Adrenal gland (tissue), 12 donors: ENCODE results near the gene NAV2. TPM values are rescaled to one million over a fixed set of nuclear protein-coding genes. Genes with fewer than 3 reads are reported as not detected.

Source experiments
- DNase-seq, 7 donors: peaks; one replicate each; pipeline ENCODE4 v3.0.0-alpha.2; 2019 to 2020
- H3K27ac ChIP-seq, 5 donors: fragments of 200-600 bp; sonication (generic) in 4 of 5; 1 replicate in 3 of 5; 2 replicates in 2 of 5; pipeline versions ENCODE4 v1.5.1 to v1.8.0; 2016 to 2020; ENCODE audit warnings: mild to moderate bottlenecking in 1 of 5
- H3K27me3 ChIP-seq: fragments of 200-600 bp; 2 replicates; pipeline ENCODE4 v1.8.0; 2021
- H3K36me3 ChIP-seq, 2 donors: fragments of 200-600 bp; replicated peaks in 1 of 2; 1 replicate in 1 of 2; 2 replicates in 1 of 2; pipeline versions ENCODE4 v1.5.1 to v1.8.0; 2018 to 2022
- H3K4me1 ChIP-seq, 2 donors: fragments of 200-600 bp; replicated peaks in 1 of 2; 1 replicate in 1 of 2; 2 replicates in 1 of 2; pipeline versions ENCODE4 v1.5.1 to v1.8.0; 2018 to 2021
- H3K4me3 ChIP-seq, 4 donors: fragments of 200-600 bp; sonication (generic) in 3 of 4; one replicate each; pipeline ENCODE4 v1.5.1; 2016 to 2018
- H3K9me3 ChIP-seq, 3 donors: fragments of 200-600 bp; sonication (generic) in 1 of 3; replicated peaks in 1 of 3; 1 replicate in 2 of 3; 2 replicates in 1 of 3; pipeline versions ENCODE4 v1.5.1 to v1.8.0; 2016 to 2021
- CTCF ChIP-seq, 6 experiments: fragments of 450-650 bp in 4 of 6; fragments of 200-600 bp in 2 of 6; sonication (generic) in 1 of 6; IDR thresholded peaks; 1 replicate in 5 of 6; 2 replicates in 1 of 6; pipeline versions ENCODE4 v1.5.1 to v1.8.0; 2016 to 2021; ENCODE audit warnings: antibody characterized with exemption in 6 of 6, mild to moderate bottlenecking in 2 of 6, moderate library complexity in 1 of 6
- POLR2A ChIP-seq, 2 donors: fragments of 450-650 bp; IDR thresholded peaks; one replicate each; pipeline ENCODE4 v1.6.1; 2017; ENCODE audit warnings: antibody characterized with exemption in 2 of 2, mild to moderate bottlenecking in 2 of 2, moderate library complexity in 1 of 2
- WGBS, 4 donors: extraction: QIAGEN DNeasy Blood & Tissue Kit in 2 of 4; methylation state at CpG; one replicate each; pipeline versions ENCODE4 v1.1.5 to v1.1.7; 2013 to 2017; 5-methylcytosine and 5-hydroxymethylcytosine counted together
- intact Hi-C, 2 donors: fragments of 100-400 bp; cut with DNase I; formaldehyde crosslinking; loops; one replicate each; pipeline versions ENCODE4 v1.14.1 to v1.15.0; 2022 to 2023
- polyA plus RNA-seq, 3 donors: library from polyadenylated mRNA; stranded (reverse); fragments of 200-250 nt in 2 of 3; fragments of 350-450 nt in 1 of 3; fragmentation: Illumina TruSeq in 1 of 3; extraction: RNeasy Lipid Tissue Mini Kit (QIAGEN cat#74804) in 1 of 3; gene quantifications; one replicate each; pipeline ENCODE4 v1.2.3, GENCODE V29; 2013 to 2014
- total RNA-seq, 9 donors: library from RNA; depleted of rRNA in 4 of 9; stranded (reverse); fragments of >200 nt in 4 of 9; fragments of 120-200 nt in 1 of 9; fragmentation: NEBNext Ultra II Directional in 1 of 9; extraction: Animal tissue kit (Norgen Biotek cat#: 25700) in 1 of 9; gene quantifications; one replicate each; pipeline versions ENCODE4 v1.1.0 to v1.2.4, GENCODE V29; 2013 to 2023
- donor health status: healthy with polysubstance abuse.
- donor health status: Bipolar disorder and iron deficiency.
- donor health status: DM: yes; HTN: yes; CAD: no.
- donor health status: DM: no; HTN: no; CAD: no.
- donor health status: DM: no; HTN: no; CAD: no.
- donor health status: DM: yes; HTN: yes; CAD: no.

Gene NAV2
- total and polyA plus RNA-seq, 12 donors: 1.6 to 9.2 (median 5.5) TPM

DNA sequence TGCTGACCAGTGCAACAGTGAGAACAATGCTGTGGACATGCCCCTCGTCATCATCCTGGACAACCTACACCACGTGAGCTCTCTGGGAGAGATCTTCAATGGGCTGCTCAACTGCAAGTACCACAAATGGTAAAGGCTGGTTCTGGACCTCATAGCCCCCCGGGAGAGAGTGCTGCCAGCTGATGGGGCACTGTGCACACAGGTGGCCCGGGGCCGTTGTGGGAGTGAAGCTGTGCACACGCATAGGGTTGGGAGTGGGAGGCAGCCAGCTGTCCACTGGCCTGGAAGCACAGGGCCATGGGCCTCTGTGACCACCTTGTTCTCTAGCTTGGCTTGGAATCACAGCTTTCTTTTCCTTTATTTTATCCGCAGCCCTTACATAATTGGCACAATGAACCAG is 390.6 kb downstream of the NAV2 start:
- no peaks in the 10 kb centered on the region for H3K27me3 ChIP-seq
- no peaks in the 10 kb centered on the region for H3K4me1 ChIP-seq
- no peak overlapping the region for H3K4me3 ChIP-seq
- peaks cover 0 to 21% of the 10 kb centered on the region in 2 donors for H3K36me3 ChIP-seq
- no peak for DNase-seq
- WGBS, 4 donors: 97 to 99% (median 98%) methylated on average over 3 to 7 of the region's 7 CpGs
- TF ChIP-seq CTCF (IDR thresholded peaks at IDR 0.05): no peak
- no peak for TF ChIP-seq POLR2A (IDR thresholded peaks at IDR 0.05)
- H3K27ac ChIP-seq: no peak overlapping the region
- intact Hi-C loops: loop anchor here in 1 of 2 donors (10.0 kb wide), 1 partner anchor 148 kb away; no protein-coding TSS in a partner anchor
- no peaks in the 10 kb centered on the region for H3K9me3 ChIP-seq

DNA sequence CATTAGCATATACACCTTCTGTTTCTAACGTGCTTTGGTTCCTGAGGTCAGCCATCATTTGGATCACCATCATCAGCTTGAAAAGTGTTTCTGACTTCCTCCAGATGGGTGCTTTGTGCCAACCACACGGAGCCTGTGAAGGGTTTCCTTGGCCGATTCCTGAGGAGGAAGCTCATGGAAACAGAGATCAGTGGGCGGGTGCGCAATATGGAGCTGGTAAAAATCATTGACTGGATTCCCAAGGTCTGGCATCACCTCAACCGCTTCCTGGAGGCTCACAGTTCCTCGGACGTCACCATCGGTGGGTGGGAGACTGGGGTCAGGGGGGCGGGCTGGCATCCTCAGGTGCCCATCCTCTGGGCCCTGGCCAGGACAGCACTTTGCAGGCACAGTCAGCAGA is 392.8 kb downstream of the NAV2 start:
- TF ChIP-seq CTCF (IDR thresholded peaks at IDR 0.05): no peak
- TF ChIP-seq POLR2A (IDR thresholded peaks at IDR 0.05): no peak
- Histone ChIP-seq H3K4me3 (no peak overlapping the region), H3K4me1 (no peaks in the 10 kb centered on the region), H3K36me3 (peaks cover 0 to 20% of the 10 kb centered on the region in 2 donors), H3K27me3 (no peaks in the 10 kb centered on the region), H3K9me3 (no peaks in the 10 kb centered on the region), H3K27ac (no peak overlapping the region)
- intact Hi-C loops: loop anchor here in 1 of 2 donors (10.0 kb wide), 1 partner anchor 151 kb away; no protein-coding TSS in a partner anchor
- DNase-seq: no peak
- 94 to 98% (median 95%) methylated on average over 10 of the region's 10 CpGs for WGBS, 4 donors

DNA sequence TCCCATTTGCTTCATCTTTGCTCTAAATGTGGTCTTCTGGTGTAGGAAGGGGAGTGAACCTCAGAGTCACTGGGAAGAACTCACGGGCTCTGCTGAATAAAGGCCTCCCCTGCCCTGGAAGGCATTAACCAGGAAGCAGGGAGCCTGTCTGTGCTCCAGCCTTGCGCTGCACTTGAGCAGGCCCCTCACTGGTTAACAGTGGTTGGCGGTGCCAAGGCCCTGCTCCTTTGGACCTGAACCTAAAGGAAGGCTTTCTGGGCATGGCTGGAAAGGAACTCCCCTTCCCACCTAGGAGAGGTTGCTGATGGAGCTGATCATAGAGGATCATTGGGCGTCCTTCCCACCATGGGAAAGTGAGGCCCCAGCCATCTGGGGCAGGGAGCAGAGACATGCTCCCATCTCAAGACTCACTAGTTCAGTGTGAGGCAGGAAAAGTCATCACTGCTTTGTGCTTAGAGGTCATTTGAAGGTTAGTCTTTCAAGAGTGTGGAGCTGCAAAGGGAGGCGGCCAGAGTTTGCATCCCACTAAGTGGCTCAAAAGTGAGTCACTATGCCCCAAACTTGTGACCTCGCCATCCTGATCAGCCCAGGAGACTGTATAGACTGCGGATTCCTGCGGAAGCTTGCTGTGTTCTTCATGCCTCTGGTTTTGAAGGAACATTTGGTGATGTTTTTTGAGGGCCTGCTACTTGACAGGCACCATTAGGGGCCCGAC is 397.3 kb downstream of the NAV2 start:
- Histone ChIP-seq H3K27ac (no peak overlapping the region), H3K36me3 (peaks cover 0 to under 1% of the 10 kb centered on the region in 2 donors), H3K4me1 (peaks cover 11 to 13% of the 10 kb centered on the region in 2 donors), H3K9me3 (no peaks in the 10 kb centered on the region), H3K27me3 (no peaks in the 10 kb centered on the region), H3K4me3 (no peak overlapping the region)
- TF ChIP-seq CTCF (IDR thresholded peaks at IDR 0.05) (no peak), POLR2A (IDR thresholded peaks at IDR 0.05) (no peak)
- 88 to 99% (median 95%) methylated on average over 8 to 9 of the region's 9 CpGs for WGBS, 4 donors
- no peak for DNase-seq
- intact Hi-C loops: loop anchor here (5.0 to 10.0 kb wide), 2 partner anchors 155 to 158 kb away; no protein-coding TSS in a partner anchor

- no peak overlapping the region for H3K27ac ChIP-seq
- no peak overlapping the region for H3K4me3 ChIP-seq
- H3K4me1 ChIP-seq: peaks cover 11 to 13% of the 10 kb centered on the region in 2 donors
- DNase-seq: peak; percentile 27 to 75 (median 35)
- no peaks in the 10 kb centered on the region for H3K27me3 ChIP-seq
- TF ChIP-seq CTCF (IDR thresholded peaks at IDR 0.05) (peak; percentile 52 to 75 (median 67)), POLR2A (IDR thresholded peaks at IDR 0.05) (no peak)
- no peaks in the 10 kb centered on the region for H3K9me3 ChIP-seq
- 23 to 34% (median 27%) methylated on average over 4 to 8 of the region's 8 CpGs for WGBS, 4 donors
- intact Hi-C loops: loop anchor here in 1 of 2 donors (5.0 kb wide), 1 partner anchor 159 kb away; no protein-coding TSS in a partner anchor
- H3K36me3 ChIP-seq: no peaks in the 10 kb centered on the region
Observed at GRCh38 chr11:20110908-20111669, 398.5 kb downstream of the NAV2 start.
